Esophagus muscularis mucosa (tissue), 4 donors: ENCODE results near the gene GJA1. TPM values are rescaled to one million over a fixed set of nuclear protein-coding genes. Genes with fewer than 3 reads are reported as not detected.
"Not testable (repeated sequence)": the region's sequence is repeated elsewhere in the genome, so short reads cannot be mapped to it uniquely, and the experiment has no call there.

Experiments
- DNase-seq: peaks from one replicate; pipeline ENCODE4 v3.0.0-alpha.2; 2017; ENCODE audit errors: extremely low spot score
- H3K27ac ChIP-seq, 4 donors: fragments of 200-600 bp; sonication (generic); replicated peaks in 1 of 4; 1 replicate in 3 of 4; 2 replicates in 1 of 4; pipeline ENCODE4 v1.5.1; 2016 to 2019; ENCODE audit warnings: mild to moderate bottlenecking in 1 of 4
- H3K27me3 ChIP-seq, 4 donors: fragments of 200-600 bp; sonication (generic); one replicate each; pipeline versions ENCODE4 v1.5.1 to v1.6.0; 2016 to 2019
- H3K36me3 ChIP-seq, 4 donors: fragments of 200-600 bp; sonication (generic); one replicate each; pipeline ENCODE4 v1.5.1; 2016 to 2019
- H3K4me1 ChIP-seq, 4 donors: fragments of 200-600 bp; sonication (generic); one replicate each; pipeline ENCODE4 v1.5.1; 2016 to 2019
- H3K4me3 ChIP-seq, 4 donors: fragments of 200-600 bp; sonication (generic); 1 replicate in 2 of 4; 2 replicates in 2 of 4; pipeline ENCODE4 v1.5.1; 2016 to 2019; ENCODE audit warnings: mild to moderate bottlenecking in 4 of 4, moderate library complexity in 1 of 4
- H3K9me3 ChIP-seq, 4 donors: fragments of 200-600 bp; sonication (generic); 1 replicate in 3 of 4; 2 replicates in 1 of 4; pipeline ENCODE4 v1.5.1; 2016 to 2019
- CTCF ChIP-seq, 3 experiments: fragments of 200-600 bp in 2 of 3; fragments of 450-650 bp in 1 of 3; sonication (generic) in 2 of 3; IDR thresholded peaks; one replicate each; pipeline ENCODE4 v1.5.1; 2017 to 2019; ENCODE audit warnings: antibody characterized with exemption in 3 of 3, mild to moderate bottlenecking in 2 of 3, moderate library complexity in 1 of 3
- EP300 ChIP-seq: sonication (generic); formaldehyde crosslinking; IDR thresholded peaks from one replicate; pipeline ENCODE4 v1.6.1; 2017; ENCODE audit warnings: antibody characterized with exemption
- POLR2A ChIP-seq: fragments of 450-650 bp; IDR thresholded peaks from one replicate; pipeline ENCODE4 v1.6.1; 2017; ENCODE audit warnings: antibody characterized with exemption, moderate library complexity, mild to moderate bottlenecking, low read depth
- POLR2AphosphoS5 ChIP-seq, 2 donors: sonication (generic); formaldehyde crosslinking; IDR thresholded peaks; one replicate each; pipeline ENCODE4 v1.6.1; 2017; ENCODE audit warnings: antibody characterized with exemption in 2 of 2
- WGBS: methylation state at CpG from one replicate; pipeline ENCODE4 v1.1.5; 2018; 5-methylcytosine and 5-hydroxymethylcytosine counted together
- intact Hi-C: fragments of 100-400 bp; cut with DNase I; formaldehyde crosslinking; loops from one replicate; pipeline ENCODE4 v1.15.1; 2023
- total RNA-seq, 4 donors: library from RNA; depleted of rRNA; stranded (reverse); fragments of >200 nt; gene quantifications; one replicate each; pipeline versions ENCODE4 v1.1.0 to v1.2.1, GENCODE V29; 2016

GJA1 gene
- total RNA-seq, 4 donors from 2014 or later: 240 to 502 (median 375) TPM

- TF ChIP-seq POLR2A: no peak
- no peak for TF ChIP-seq EP300
- TF ChIP-seq CTCF (IDR thresholded peaks at IDR 0.05): no peak
- TF ChIP-seq POLR2AphosphoS5 (IDR thresholded peaks at IDR 0.05): no peak
- Histone ChIP-seq H3K4me1 (peaks cover 11 to 60% (median 55%) of the 10 kb centered on the region in 4 donors), H3K27ac (peak overlapping the region; percentile 87 to 94 (median 92)), H3K4me3 (peak overlapping the region; percentile 69 to 81 (median 72)), H3K27me3 (no peaks in the 10 kb centered on the region), H3K36me3 (peaks cover 0 to under 1% (median 0%) of the 10 kb centered on the region in 4 donors), H3K9me3 (no peaks in the 10 kb centered on the region)
- intact Hi-C loops: loop anchor here (5.0 kb wide), 2 partner anchors 62 to 152 kb away; no protein-coding TSS in a partner anchor
- WGBS: 23% methylated on average over 4 of the region's 4 CpGs
- DNase-seq: no peak
These were observed 4.5 kb downstream of the GJA1 start for GRCh38 chr6:121439926-121440325.

GRCh38 chr6:121441477-121441876, 6.0 kb downstream of the GJA1 start:
- WGBS: 56% methylated on average over 4 of the region's 4 CpGs
- Histone ChIP-seq H3K36me3 (peaks cover under 1 to 13% (median 6%) of the 10 kb centered on the region in 4 donors), H3K27ac (peak overlapping the region; percentile 87 to 94 (median 92)), H3K27me3 (no peaks in the 10 kb centered on the region), H3K9me3 (no peaks in the 10 kb centered on the region), H3K4me1 (peaks cover 21 to 72% (median 62%) of the 10 kb centered on the region in 4 donors), H3K4me3 (peak overlapping the region; percentile 26 to 74 (median 56))
- intact Hi-C loops: no loop called here
- TF ChIP-seq POLR2A (no peak), CTCF (IDR thresholded peaks at IDR 0.05) (no peak)
- no peak for DNase-seq

- no peaks in the 10 kb centered on the region for H3K27me3 ChIP-seq
- DNase-seq: no peak
- peak overlapping the region; percentile 40 to 94 (median 66) for H3K27ac ChIP-seq
- H3K9me3 ChIP-seq: no peaks in the 10 kb centered on the region
- peaks cover 24 to 79% (median 66%) of the 10 kb centered on the region in 4 donors for H3K4me1 ChIP-seq
- H3K4me3 ChIP-seq: peak overlapping the region; percentile 18 to 74 (median 34)
- intact Hi-C loops: no loop called here
- 55% methylated on average over 2 of the region's 2 CpGs for WGBS
- H3K36me3 ChIP-seq: peaks cover 11 to 24% (median 16%) of the 10 kb centered on the region in 4 donors
- TF ChIP-seq POLR2A: no peak
- no peak for TF ChIP-seq POLR2AphosphoS5 (IDR thresholded peaks at IDR 0.05)
- TF ChIP-seq EP300: no peak
- TF ChIP-seq CTCF (IDR thresholded peaks at IDR 0.05): no peak
These were observed 7.1 kb downstream of the GJA1 start for GRCh38 chr6:121442576-121442975.

- 40% methylated on average over 3 of the region's 3 CpGs for WGBS
- Histone ChIP-seq H3K36me3 (peaks cover 17 to 38% (median 27%) of the 10 kb centered on the region in 4 donors), H3K27me3 (no peaks in the 10 kb centered on the region), H3K27ac (peak overlapping the region; percentile 29 to 94 (median 36)), H3K4me3 (peak overlapping the region in 2 of 4 donors; percentile 6), H3K9me3 (no peaks in the 10 kb centered on the region), H3K4me1 (peaks cover 27 to 91% (median 74%) of the 10 kb centered on the region in 4 donors)
- TF ChIP-seq CTCF (IDR thresholded peaks at IDR 0.05) (no peak), EP300 (no peak), POLR2A (no peak), POLR2AphosphoS5 (IDR thresholded peaks at IDR 0.05) (peak in 1 of 2 donors; percentile 27)
- no peak for DNase-seq
- intact Hi-C loops: no loop called here
These were observed 8.6 kb downstream of the GJA1 start for GRCh38 chr6:121443971-121444541.

- intact Hi-C loops, H3K4me3 ChIP-seq, DNase-seq, H3K27ac ChIP-seq, H3K9me3 ChIP-seq, H3K27me3 ChIP-seq: not testable (repeated sequence)
- WGBS: 96% methylated on average over 7 of the region's 7 CpGs
- H3K36me3 ChIP-seq: peaks cover 17 to 54% (median 38%) of the 10 kb centered on the region in 4 donors
- peaks cover 27 to 69% (median 59%) of the 10 kb centered on the region in 4 donors for H3K4me1 ChIP-seq
These were observed 11.3 kb downstream of the GJA1 start for GRCh38 chr6:121446705-121447104.
